ENCODE results near the gene BCKDHB.

Gene BCKDHB

DNA sequence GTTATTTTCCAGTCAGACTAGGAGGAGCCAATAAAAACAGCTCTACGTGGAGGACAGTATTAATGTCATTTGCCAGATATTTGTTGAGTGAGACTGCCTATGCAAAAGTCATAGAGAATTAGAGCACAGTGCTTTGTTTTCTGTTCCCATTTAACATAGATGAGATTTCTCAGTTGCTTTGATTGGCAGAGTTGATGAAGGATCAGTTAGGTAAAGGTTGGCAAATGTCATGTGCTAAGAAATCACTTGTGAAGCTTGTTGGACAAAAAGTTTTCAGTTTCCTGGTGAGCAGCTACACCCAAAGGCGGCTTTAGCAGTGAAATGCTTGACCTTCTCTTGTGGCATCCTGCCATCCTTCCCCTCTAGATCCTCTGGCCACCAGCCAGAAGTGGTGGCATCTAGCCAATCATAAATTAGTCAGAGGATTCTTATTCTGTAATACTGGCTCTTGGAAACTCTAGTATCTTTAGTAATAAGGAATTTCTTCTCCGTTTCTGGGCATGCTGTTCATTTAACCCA is 37.0 kb downstream of the BCKDHB start:
- Histone ChIP-seq H3K56ac (ENCODE audit: low read length) (no peak overlapping the region), H2BK5ac (ENCODE audit: low read length) (no peak overlapping the region), H3K18ac (ENCODE audit: low read length) (no peak overlapping the region), H3K4me2 (ENCODE audit: low read length) (no peak overlapping the region), H2AK5ac (ENCODE audit: low read length) (no peak overlapping the region), H3K4me3 (ENCODE audit: low read length) (no peak overlapping the region), H3K27me3 (ENCODE audit: insufficient read depth, low read length, poor library complexity) (no peaks in the 10 kb centered on the region), H3K36me3 (ENCODE audit: control insufficient read depth, insufficient read depth, low read length) (no peaks in the 10 kb centered on the region), H3K79me1 (ENCODE audit: low read length) (no peaks in the 10 kb centered on the region), H3K27ac (ENCODE audit: low read depth, low read length) (no peak overlapping the region), H3K79me2 (ENCODE audit: control insufficient read depth, insufficient read depth, low read length) (no peaks in the 10 kb centered on the region), H2BK15ac (replicated peaks; ENCODE audit: low read depth) (no peak overlapping the region), H3K4me1 (ENCODE audit: control insufficient read depth, low read depth, low read length) (no peaks in the 10 kb centered on the region), H4K8ac (ENCODE audit: low read depth, low read length) (no peak overlapping the region), H3K4ac (ENCODE audit: low read depth, low read length) (no peak overlapping the region), H3K23ac (ENCODE audit: low read length) (no peak overlapping the region), H2BK120ac (ENCODE audit: low read depth, low read length) (no peak overlapping the region), H4K5ac (ENCODE audit: low read length) (no peak overlapping the region), H3K9ac (ENCODE audit: low read length) (no peak overlapping the region)
- whole genome bisulfite sequencing (ENCODE audit: extremely low coverage, insufficient coverage, low lambda C conversion rate) = no CpG with 5 or more reads among the region's 3 CpGs
- no peak for DNase-seq

DNA sequence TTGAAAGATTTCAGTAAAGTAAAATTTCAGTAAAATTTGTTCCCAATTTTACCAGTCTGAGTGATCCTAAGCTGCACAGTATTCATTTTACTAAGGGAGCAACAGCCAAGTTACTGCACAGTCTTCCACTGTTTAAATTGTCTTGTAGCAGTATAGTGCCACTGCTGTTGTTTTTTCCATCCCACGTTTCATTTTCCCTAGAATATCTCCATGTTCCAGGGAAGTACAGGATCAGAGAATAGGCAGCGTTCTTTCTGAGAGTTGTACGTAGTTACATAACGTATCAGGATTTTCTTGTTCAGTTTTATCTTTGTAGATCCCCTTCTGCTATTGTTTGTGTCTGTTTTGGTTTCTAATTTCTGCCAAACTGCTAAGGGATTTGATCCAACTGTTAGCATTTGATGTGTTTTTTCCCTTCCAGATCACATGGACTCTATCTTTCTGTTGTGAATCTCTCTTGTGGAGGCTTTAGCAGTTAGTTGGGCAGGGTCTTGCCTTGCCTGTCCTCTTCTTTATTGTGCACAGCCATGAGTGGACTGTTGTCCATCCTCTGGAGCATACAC is 38.4 kb downstream of the BCKDHB start:
- no peak overlapping the region for H3K23ac ChIP-seq (ENCODE audit: low read length)
- H3K27me3 ChIP-seq (ENCODE audit: insufficient read depth, low read length, poor library complexity) = no peaks in the 10 kb centered on the region
- no peak overlapping the region for H3K4ac ChIP-seq (ENCODE audit: low read depth, low read length)
- no peak for DNase-seq
- no peak overlapping the region for H3K4me2 ChIP-seq (ENCODE audit: low read length)
- H3K27ac ChIP-seq (ENCODE audit: low read depth, low read length) = no peak overlapping the region
- H3K18ac ChIP-seq (ENCODE audit: low read length) = no peak overlapping the region
- whole genome bisulfite sequencing (ENCODE audit: extremely low coverage, insufficient coverage, low lambda C conversion rate) = no CpG with 5 or more reads among the region's 4 CpGs
- H3K79me2 ChIP-seq (ENCODE audit: control insufficient read depth, insufficient read depth, low read length) = no peaks in the 10 kb centered on the region
- no peaks in the 10 kb centered on the region for H3K79me1 ChIP-seq (ENCODE audit: low read length)
- H2BK15ac ChIP-seq (replicated peaks; ENCODE audit: low read depth) = no peak overlapping the region
- H2BK120ac ChIP-seq (ENCODE audit: low read depth, low read length) = no peak overlapping the region
- H2BK5ac ChIP-seq (ENCODE audit: low read length) = no peak overlapping the region
- H3K9ac ChIP-seq (ENCODE audit: low read length) = no peak overlapping the region
- H4K5ac ChIP-seq (ENCODE audit: low read length) = no peak overlapping the region
- no peaks in the 10 kb centered on the region for H3K4me1 ChIP-seq (ENCODE audit: control insufficient read depth, low read depth, low read length)
- no peak overlapping the region for H4K8ac ChIP-seq (ENCODE audit: low read depth, low read length)
- H3K4me3 ChIP-seq (ENCODE audit: low read length) = no peak overlapping the region
- H3K56ac ChIP-seq (ENCODE audit: low read length) = no peak overlapping the region
- H2AK5ac ChIP-seq (ENCODE audit: low read length) = no peak overlapping the region
- no peaks in the 10 kb centered on the region for H3K36me3 ChIP-seq (ENCODE audit: control insufficient read depth, insufficient read depth, low read length)

- no peak overlapping the region for H3K56ac ChIP-seq (ENCODE audit: low read length)
- H3K4ac ChIP-seq (ENCODE audit: low read depth, low read length) = no peak overlapping the region
- no peaks in the 10 kb centered on the region for H3K79me1 ChIP-seq (ENCODE audit: low read length)
- no peak overlapping the region for H3K18ac ChIP-seq (ENCODE audit: low read length)
- H2BK120ac ChIP-seq (ENCODE audit: low read depth, low read length) = no peak overlapping the region
- H3K4me1 ChIP-seq (ENCODE audit: control insufficient read depth, low read depth, low read length) = no peaks in the 10 kb centered on the region
- no peak overlapping the region for H3K4me3 ChIP-seq (ENCODE audit: low read length)
- H3K27me3 ChIP-seq (ENCODE audit: insufficient read depth, low read length, poor library complexity) = no peaks in the 10 kb centered on the region
- H4K5ac ChIP-seq (ENCODE audit: low read length) = no peak overlapping the region
- no peak for DNase-seq
- no peak overlapping the region for H3K27ac ChIP-seq (ENCODE audit: low read depth, low read length)
- H3K23ac ChIP-seq (ENCODE audit: low read length) = no peak overlapping the region
- H3K36me3 ChIP-seq (ENCODE audit: control insufficient read depth, insufficient read depth, low read length) = no peaks in the 10 kb centered on the region
- H2BK15ac ChIP-seq (replicated peaks; ENCODE audit: low read depth) = no peak overlapping the region
- no peaks in the 10 kb centered on the region for H3K79me2 ChIP-seq (ENCODE audit: control insufficient read depth, insufficient read depth, low read length)
- H3K9ac ChIP-seq (ENCODE audit: low read length) = no peak overlapping the region
- H2BK5ac ChIP-seq (ENCODE audit: low read length) = no peak overlapping the region
- no peak overlapping the region for H4K8ac ChIP-seq (ENCODE audit: low read depth, low read length)
- no peak overlapping the region for H3K4me2 ChIP-seq (ENCODE audit: low read length)
- H2AK5ac ChIP-seq (ENCODE audit: low read length) = no peak overlapping the region
Measured at GRCh38 chr6:80145509-80145908, 39.0 kb downstream of the BCKDHB start.

DNA sequence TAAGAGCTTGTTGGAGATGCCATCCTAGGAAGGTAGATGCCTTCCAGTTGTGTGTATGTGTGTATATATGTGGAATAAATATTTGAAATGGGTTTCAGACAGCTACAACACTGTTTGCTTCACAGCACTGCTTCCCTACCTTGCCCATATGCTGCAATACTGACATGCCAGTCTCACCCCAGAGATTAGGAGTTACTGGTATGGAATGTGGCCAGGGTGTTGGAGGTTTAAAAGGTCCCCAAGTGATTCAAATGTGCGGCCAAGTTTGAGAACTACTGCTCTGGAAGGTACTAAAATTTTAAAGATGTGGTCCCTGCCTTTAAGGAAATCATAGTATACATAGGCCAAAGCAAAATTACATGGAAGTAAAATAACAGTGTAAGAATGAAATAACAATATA is 39.5 kb downstream of the BCKDHB start:
- Histone ChIP-seq H2BK5ac (ENCODE audit: low read length) (no peak overlapping the region), H3K9ac (ENCODE audit: low read length) (no peak overlapping the region), H4K5ac (ENCODE audit: low read length) (no peak overlapping the region), H2BK120ac (ENCODE audit: low read depth, low read length) (no peak overlapping the region), H3K36me3 (ENCODE audit: control insufficient read depth, insufficient read depth, low read length) (no peaks in the 10 kb centered on the region), H3K4me3 (ENCODE audit: low read length) (no peak overlapping the region), H4K8ac (ENCODE audit: low read depth, low read length) (no peak overlapping the region), H3K79me1 (ENCODE audit: low read length) (no peaks in the 10 kb centered on the region), H3K27me3 (ENCODE audit: insufficient read depth, low read length, poor library complexity) (no peaks in the 10 kb centered on the region), H3K27ac (ENCODE audit: low read depth, low read length) (no peak overlapping the region), H3K4me2 (ENCODE audit: low read length) (no peak overlapping the region), H3K4me1 (ENCODE audit: control insufficient read depth, low read depth, low read length) (no peaks in the 10 kb centered on the region), H3K4ac (ENCODE audit: low read depth, low read length) (no peak overlapping the region), H3K18ac (ENCODE audit: low read length) (no peak overlapping the region), H3K79me2 (ENCODE audit: control insufficient read depth, insufficient read depth, low read length) (no peaks in the 10 kb centered on the region), H3K23ac (ENCODE audit: low read length) (no peak overlapping the region), H3K56ac (ENCODE audit: low read length) (no peak overlapping the region), H2BK15ac (replicated peaks; ENCODE audit: low read depth) (no peak overlapping the region), H2AK5ac (ENCODE audit: low read length) (no peak overlapping the region)
- no peak for DNase-seq
- WGBS (ENCODE audit: extremely low coverage, insufficient coverage, low lambda C conversion rate) = no CpG with 5 or more reads among the region's 1 CpG

- Histone ChIP-seq H2BK120ac (ENCODE audit: low read depth, low read length) (no peak overlapping the region), H3K4ac (ENCODE audit: low read depth, low read length) (no peak overlapping the region), H3K79me2 (ENCODE audit: control insufficient read depth, insufficient read depth, low read length) (no peaks in the 10 kb centered on the region), H3K36me3 (ENCODE audit: control insufficient read depth, insufficient read depth, low read length) (no peaks in the 10 kb centered on the region), H4K8ac (ENCODE audit: low read depth, low read length) (no peak overlapping the region), H3K4me2 (ENCODE audit: low read length) (no peak overlapping the region), H3K23ac (ENCODE audit: low read length) (no peak overlapping the region), H4K5ac (ENCODE audit: low read length) (no peak overlapping the region), H2AK5ac (ENCODE audit: low read length) (no peak overlapping the region), H3K4me1 (ENCODE audit: control insufficient read depth, low read depth, low read length) (peaks cover 2% of the 10 kb centered on the region), H3K79me1 (ENCODE audit: low read length) (no peaks in the 10 kb centered on the region), H3K4me3 (ENCODE audit: low read length) (no peak overlapping the region), H3K27ac (ENCODE audit: low read depth, low read length) (no peak overlapping the region), H2BK15ac (replicated peaks; ENCODE audit: low read depth) (no peak overlapping the region), H3K9ac (ENCODE audit: low read length) (no peak overlapping the region), H3K18ac (ENCODE audit: low read length) (no peak overlapping the region), H3K27me3 (ENCODE audit: insufficient read depth, low read length, poor library complexity) (no peaks in the 10 kb centered on the region), H2BK5ac (ENCODE audit: low read length) (no peak overlapping the region), H3K56ac (ENCODE audit: low read length) (no peak overlapping the region)
- WGBS (ENCODE audit: extremely low coverage, insufficient coverage, low lambda C conversion rate) = no CpG with 5 or more reads among the region's 1 CpG
- no peak for DNase-seq
Measured at GRCh38 chr6:80148220-80148619, 41.7 kb downstream of the BCKDHB start.

DNA sequence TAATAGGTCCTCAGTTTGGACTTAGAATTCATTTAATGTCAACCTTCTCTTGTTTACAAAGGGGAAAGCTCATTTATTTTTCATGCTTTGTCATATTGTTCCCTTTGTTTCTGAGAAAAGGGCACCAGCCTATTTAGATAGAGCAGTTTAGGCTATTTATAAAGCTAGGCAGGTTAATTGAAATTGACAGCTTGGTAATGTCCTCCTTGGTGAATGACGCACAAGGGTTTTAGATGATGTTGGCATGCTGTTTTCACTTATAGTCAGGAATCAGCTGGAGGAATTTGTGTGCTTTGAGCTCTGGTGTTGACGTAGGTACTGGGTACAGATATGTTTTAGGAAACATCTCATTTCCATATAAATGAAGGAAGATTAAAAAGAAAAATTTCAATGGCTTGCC is 45.2 kb downstream of the BCKDHB start:
- H3K4me3 ChIP-seq (ENCODE audit: low read length) = no peak overlapping the region
- no CpG with 5 or more reads among the region's 2 CpGs for WGBS (ENCODE audit: extremely low coverage, insufficient coverage, low lambda C conversion rate)
- H3K4me2 ChIP-seq (ENCODE audit: low read length) = no peak overlapping the region

More for the DNA sequence above, 45.2 kb downstream of the BCKDHB start:
- no peaks in the 10 kb centered on the region for H3K27me3 ChIP-seq (ENCODE audit: insufficient read depth, low read length, poor library complexity)
- no peak overlapping the region for H2BK15ac ChIP-seq (replicated peaks; ENCODE audit: low read depth)
- no peak overlapping the region for H2AK5ac ChIP-seq (ENCODE audit: low read length)
- no peak overlapping the region for H3K4ac ChIP-seq (ENCODE audit: low read depth, low read length)
- no peaks in the 10 kb centered on the region for H3K79me2 ChIP-seq (ENCODE audit: control insufficient read depth, insufficient read depth, low read length)
- no peak overlapping the region for H3K56ac ChIP-seq (ENCODE audit: low read length)
- peaks cover 4% of the 10 kb centered on the region for H3K4me1 ChIP-seq (ENCODE audit: control insufficient read depth, low read depth, low read length)
- H3K18ac ChIP-seq (ENCODE audit: low read length) = no peak overlapping the region
- H4K5ac ChIP-seq (ENCODE audit: low read length) = no peak overlapping the region
- H3K79me1 ChIP-seq (ENCODE audit: low read length) = no peaks in the 10 kb centered on the region
- no peak overlapping the region for H2BK120ac ChIP-seq (ENCODE audit: low read depth, low read length)
- H3K27ac ChIP-seq (ENCODE audit: low read depth, low read length) = no peak overlapping the region
- no peak overlapping the region for H3K9ac ChIP-seq (ENCODE audit: low read length)
- no peak overlapping the region for H2BK5ac ChIP-seq (ENCODE audit: low read length)
- no peaks in the 10 kb centered on the region for H3K36me3 ChIP-seq (ENCODE audit: control insufficient read depth, insufficient read depth, low read length)
- no peak overlapping the region for H3K23ac ChIP-seq (ENCODE audit: low read length)
- no peak overlapping the region for H4K8ac ChIP-seq (ENCODE audit: low read depth, low read length)
- DNase-seq = no peak

Data from mesendoderm (in vitro differentiated cells).